Hepatocyte (in vitro differentiated cells): ENCODE data around the gene TRHDE. TPM values are rescaled to one million over a fixed set of nuclear protein-coding genes. Genes with fewer than 3 reads are reported as not detected.

Experiments used
- DNase-seq: peaks from one replicate; pipeline ENCODE4 v3.0.0-alpha.2; 2016; ENCODE audit warnings: low spot score
- H2AFZ ChIP-seq: fragments of 200-600 bp; sonication (generic); 2 replicates; pipeline ENCODE4 v1.6.0; 2016; ENCODE audit warnings: antibody characterized with exemption, mild to moderate bottlenecking
- H3K27ac ChIP-seq: fragments of 200-600 bp; sonication (generic); 2 replicates; pipeline ENCODE4 v1.5.1; 2016; ENCODE audit warnings: mild to moderate bottlenecking
- H3K27me3 ChIP-seq: fragments of 200-600 bp; sonication (generic); 2 replicates; pipeline ENCODE4 v1.6.1; 2016
- H3K36me3 ChIP-seq: fragments of 200-600 bp; sonication (generic); replicated peaks from 2 replicates; pipeline ENCODE4 v1.5.1; 2016; ENCODE audit warnings: low read depth; ENCODE audit not compliant: insufficient read depth
- H3K4me1 ChIP-seq: fragments of 200-600 bp; sonication (generic); 2 replicates; pipeline ENCODE4 v1.5.1; 2016; ENCODE audit warnings: mild to moderate bottlenecking, moderate library complexity; ENCODE audit not compliant: insufficient read depth
- H3K4me2 ChIP-seq: fragments of 200-600 bp; sonication (generic); 2 replicates; pipeline ENCODE4 v1.6.0; 2016
- H3K4me3 ChIP-seq: fragments of 200-600 bp; sonication (generic); 2 replicates; pipeline ENCODE4 v1.5.1; 2016; ENCODE audit warnings: mild to moderate bottlenecking
- H3K79me2 ChIP-seq: fragments of 200-600 bp; sonication (generic); 2 replicates; pipeline ENCODE4 v1.6.0; 2017; ENCODE audit warnings: mild to moderate bottlenecking
- H3K9me2 ChIP-seq: fragments of 200-600 bp; sonication (generic); replicated peaks from 2 replicates; pipeline ENCODE4 v1.6.0; 2017; ENCODE audit warnings: mild to moderate bottlenecking; ENCODE audit not compliant: insufficient read depth
- H3K9me3 ChIP-seq: fragments of 200-600 bp; sonication (generic); 2 replicates; pipeline ENCODE4 v1.5.1; 2016; ENCODE audit warnings: low read depth, mild to moderate bottlenecking
- H4K20me1 ChIP-seq: fragments of 200-600 bp; sonication (generic); 2 replicates; pipeline ENCODE4 v1.6.0; 2016; ENCODE audit warnings: mild to moderate bottlenecking; ENCODE audit not compliant: insufficient read depth, poor library complexity, severe bottlenecking
- CTCF ChIP-seq: fragments of 200-600 bp; sonication (generic); IDR thresholded peaks from 2 replicates; pipeline ENCODE4 v1.5.1; 2016; ENCODE audit warnings: antibody characterized with exemption, mild to moderate bottlenecking; ENCODE audit not compliant: poor library complexity
- EZH2 ChIP-seq: fragments of 200-600 bp; sonication (generic); IDR thresholded peaks from 2 replicates; pipeline ENCODE4 v1.6.1; 2016; ENCODE audit warnings: antibody characterized with exemption, mild to moderate bottlenecking, borderline replicate concordance
- EZH2phosphoT487 ChIP-seq: fragments of 200-600 bp; sonication (generic); IDR thresholded peaks from one replicate; pipeline ENCODE4 v1.6.1; 2018; ENCODE audit warnings: antibody characterized with exemption, mild to moderate bottlenecking, low read depth, moderate library complexity; ENCODE audit not compliant: unreplicated experiment, severe bottlenecking
- WGBS: methylation state at CpG from one replicate; pipeline ENCODE4 v1.1.6; 2016; ENCODE audit warnings: low lambda C conversion rate; ENCODE audit errors: missing lambda C conversion rate; 5-methylcytosine and 5-hydroxymethylcytosine counted together
- polyA plus RNA-seq: library from polyadenylated mRNA; unstranded; fragments of >200 nt; fragmentation: Nextera tagmentation; extraction: Ambion mirVana; gene quantifications from 2 replicates; pipeline ENCODE4 v1.2.1, GENCODE V29; 2016
- total RNA-seq: library from RNA; depleted of rRNA; stranded (reverse); fragments of >200 nt; gene quantifications from 2 replicates; pipeline ENCODE4 v1.2.3, GENCODE V29; 2014

Gene TRHDE
- total and polyA plus RNA-seq, 2 experiments from 2014 or later = 1.3 to 5.0 TPM

DNA sequence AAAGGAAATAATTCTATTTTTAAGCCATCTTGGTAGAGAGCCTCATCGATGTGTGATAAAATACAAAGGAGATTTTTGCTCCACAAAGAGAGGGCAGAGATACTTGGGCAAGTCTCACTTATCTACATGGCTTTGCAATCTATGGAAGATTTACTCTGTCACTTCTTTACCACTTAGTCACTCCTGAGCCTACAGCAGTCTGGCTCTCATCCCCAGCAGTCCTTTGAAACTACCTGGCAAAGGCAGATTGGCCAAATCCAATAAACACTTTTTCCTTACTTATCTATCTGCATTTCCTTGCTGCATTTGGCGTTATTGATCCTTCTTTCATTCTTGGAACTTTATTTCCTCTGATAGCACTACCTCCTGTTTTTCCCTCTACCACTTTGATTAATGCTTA lies 170.0 kb downstream of the TRHDE start:
- H3K4me2 ChIP-seq = no peak overlapping the region
- no peaks in the 10 kb centered on the region for H3K9me3 ChIP-seq
- H3K79me2 ChIP-seq = no peaks in the 10 kb centered on the region
- H3K36me3 ChIP-seq = no peaks in the 10 kb centered on the region
- H3K27me3 ChIP-seq = no peaks in the 10 kb centered on the region
- no peak overlapping the region for H3K4me3 ChIP-seq
- no peaks in the 10 kb centered on the region for H3K4me1 ChIP-seq
- no peak for DNase-seq
- H2AFZ ChIP-seq = no peak overlapping the region
- no peaks in the 10 kb centered on the region for H4K20me1 ChIP-seq
- WGBS = 50% methylated on average over 2 of the region's 2 CpGs
- H3K9me2 ChIP-seq = no peaks in the 10 kb centered on the region
- TF ChIP-seq EZH2 = no peak
- no peak for TF ChIP-seq EZH2phosphoT487
- no peak for TF ChIP-seq CTCF
- H3K27ac ChIP-seq = no peak overlapping the region

GRCh38 chr12:72444125-72444524 lies 172.0 kb downstream of the TRHDE start:
- TF ChIP-seq CTCF = no peak
- TF ChIP-seq EZH2 = no peak
- no peak for TF ChIP-seq EZH2phosphoT487
- Histone ChIP-seq H3K27me3 (no peaks in the 10 kb centered on the region), H3K79me2 (no peaks in the 10 kb centered on the region), H4K20me1 (no peaks in the 10 kb centered on the region), H3K4me1 (no peaks in the 10 kb centered on the region), H3K4me2 (no peak overlapping the region), H3K4me3 (no peak overlapping the region), H3K36me3 (no peaks in the 10 kb centered on the region), H3K9me3 (no peaks in the 10 kb centered on the region), H3K9me2 (no peaks in the 10 kb centered on the region), H2AFZ (no peak overlapping the region), H3K27ac (no peak overlapping the region)
- no peak for DNase-seq

DNA sequence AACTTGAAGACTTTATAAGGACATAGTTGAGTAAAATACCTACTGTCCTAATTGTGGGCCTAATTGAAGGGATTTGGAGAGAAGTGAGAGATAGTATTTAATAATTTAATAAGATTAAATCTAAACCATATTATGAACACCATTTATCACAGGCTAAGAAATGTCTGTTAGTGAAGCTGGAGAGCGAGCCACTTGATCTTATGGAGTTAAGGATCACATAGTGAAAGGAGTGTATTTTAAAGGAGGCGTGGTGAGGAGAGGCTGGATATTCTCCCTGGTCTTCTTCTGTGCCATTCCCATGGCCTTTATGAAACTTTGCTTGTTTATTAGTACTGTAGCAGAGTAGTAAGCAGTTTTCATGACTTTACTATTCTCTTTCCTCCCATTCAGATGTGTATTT lies 172.4 kb downstream of the TRHDE start:
- H3K27ac ChIP-seq = no peak overlapping the region

More for the DNA sequence above, 172.4 kb downstream of the TRHDE start:
- H3K36me3 ChIP-seq = no peaks in the 10 kb centered on the region
- no peak overlapping the region for H2AFZ ChIP-seq
- no peak overlapping the region for H3K4me2 ChIP-seq
- no peaks in the 10 kb centered on the region for H3K4me1 ChIP-seq
- H4K20me1 ChIP-seq = no peaks in the 10 kb centered on the region
- no peaks in the 10 kb centered on the region for H3K27me3 ChIP-seq
- no peak overlapping the region for H3K4me3 ChIP-seq
- H3K79me2 ChIP-seq = no peaks in the 10 kb centered on the region
- H3K9me2 ChIP-seq = no peaks in the 10 kb centered on the region
- TF ChIP-seq EZH2 (no peak), CTCF (no peak), EZH2phosphoT487 (no peak)
- 82% methylated on average over 2 of the region's 2 CpGs for WGBS
- H3K9me3 ChIP-seq = no peaks in the 10 kb centered on the region
- DNase-seq = no peak
